ENCODE results near the gene GTF2IRD2. TPM values are rescaled to one million over a fixed set of nuclear protein-coding genes. Genes with fewer than 3 reads are reported as not detected.
"Not testable (repeated sequence)": the region's sequence is repeated elsewhere in the genome, so short reads cannot be mapped to it uniquely, and the experiment has no call there.

GTF2IRD2 gene
- total RNA-seq: 10 to 100 TPM; 26.9 to 37.2 TPM

- not testable (repeated sequence) for H3K4me1 ChIP-seq (ENCODE audit: control insufficient read depth in 1 of 2, low read depth in 2 of 2); H3K27me3 ChIP-seq (replicated peaks; ENCODE audit: insufficient read depth); H3K9me3 ChIP-seq; H3K36me3 ChIP-seq
- peak; percentile 11 for DNase-seq (ENCODE audit: low spot score)
- H3K27ac ChIP-seq: peak within 1 kb of the TSS; percentile 73 to 82
- peak within 1 kb of the TSS; percentile 59 for H3K4me3 ChIP-seq
- peak; percentile 70 for ATAC-seq (ENCODE audit: insufficient number of reproducible peaks, low FRiP score, low read depth)
Observed at GRCh38 chr7:74850833-74851721, at the start of gene GTF2IRD2. Gene GTF2IRD2 (minus strand): TSS chr7:74851605. CDS start chr7:74836378, 15,227 bp downstream.

GRCh38 chr7:74890158-74891123 is 39.0 kb upstream of the GTF2IRD2 start:
- H3K4me3 ChIP-seq: peak overlapping the region; percentile 70
- H3K4me1 ChIP-seq (ENCODE audit: control insufficient read depth in 1 of 2, low read depth in 2 of 2); H3K9me3 ChIP-seq: not testable (repeated sequence)

DNA sequence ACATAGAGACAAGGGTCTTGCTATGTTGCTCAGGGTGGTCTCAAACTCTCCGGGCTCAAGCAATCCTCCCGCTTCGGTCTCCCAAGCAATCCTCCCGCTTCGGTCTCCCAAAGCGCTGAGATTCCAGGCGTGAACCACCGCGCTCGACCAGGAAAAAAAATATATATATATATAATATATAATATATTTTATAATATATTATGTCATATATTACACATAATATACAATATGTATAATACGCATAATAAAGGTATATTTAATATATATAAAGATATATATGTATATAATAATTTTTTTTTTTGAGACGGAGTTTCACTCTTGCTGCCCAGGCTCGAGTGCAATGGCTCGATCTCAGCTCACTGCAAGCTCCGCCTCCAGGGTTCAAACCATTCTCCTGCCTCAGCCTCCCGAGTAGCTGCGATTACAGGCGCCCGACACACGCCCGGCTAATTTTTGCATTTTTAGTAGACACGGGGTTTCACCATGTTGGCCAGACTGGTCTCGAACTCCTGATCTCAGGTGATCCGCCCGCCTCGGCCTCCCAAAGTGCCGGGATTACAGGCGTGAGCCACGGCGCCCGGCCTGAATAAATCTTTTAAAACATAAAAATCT is 38.2 kb upstream of the GTF2IRD2 start:
- not testable (repeated sequence) for H3K9me3 ChIP-seq; ATAC-seq (ENCODE audit: insufficient number of reproducible peaks, low FRiP score, low read depth); H3K4me3 ChIP-seq

More at GRCh38 chr7:74890158-74891123, 39.0 kb upstream of the GTF2IRD2 start:
- H3K27ac ChIP-seq: peak overlapping the region; percentile 53 to 84
- not testable (repeated sequence) for ATAC-seq (ENCODE audit: insufficient number of reproducible peaks, low FRiP score, low read depth); H3K36me3 ChIP-seq; H3K27me3 ChIP-seq (replicated peaks; ENCODE audit: insufficient read depth)
- peak; percentile 40 for DNase-seq (ENCODE audit: low spot score)

DNA sequence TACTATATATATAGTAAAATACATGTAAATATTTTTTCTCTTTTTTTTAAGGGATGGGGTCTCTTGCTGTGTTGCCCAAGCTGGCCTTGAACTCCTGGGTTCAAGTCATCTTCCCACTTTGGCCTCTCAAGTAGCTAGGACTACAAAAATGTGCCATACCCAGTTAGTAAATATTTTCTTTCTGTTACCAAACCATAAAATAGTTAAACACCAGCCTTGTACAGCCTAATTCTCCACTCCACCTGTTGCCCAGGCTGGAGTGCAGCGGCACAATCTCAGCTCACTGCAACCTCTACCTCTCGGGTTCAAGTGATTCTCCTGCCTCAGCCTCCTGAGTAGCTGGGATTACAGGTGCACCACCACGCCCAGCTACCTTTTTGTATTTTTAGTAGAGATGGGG is 33.9 kb upstream of the GTF2IRD2 start:
- not testable (repeated sequence) for H3K27ac ChIP-seq; DNase-seq (ENCODE audit: low spot score); H3K36me3 ChIP-seq; H3K9me3 ChIP-seq; H3K27me3 ChIP-seq (replicated peaks; ENCODE audit: insufficient read depth); H3K4me3 ChIP-seq; H3K4me1 ChIP-seq (ENCODE audit: control insufficient read depth in 1 of 2, low read depth in 2 of 2); ATAC-seq (ENCODE audit: insufficient number of reproducible peaks, low FRiP score, low read depth)

More for the DNA sequence above, 38.2 kb upstream of the GTF2IRD2 start:
- not testable (repeated sequence) for H3K27ac ChIP-seq; H3K27me3 ChIP-seq (replicated peaks; ENCODE audit: insufficient read depth); DNase-seq (ENCODE audit: low spot score); H3K4me1 ChIP-seq (ENCODE audit: control insufficient read depth in 1 of 2, low read depth in 2 of 2); H3K36me3 ChIP-seq

DNA sequence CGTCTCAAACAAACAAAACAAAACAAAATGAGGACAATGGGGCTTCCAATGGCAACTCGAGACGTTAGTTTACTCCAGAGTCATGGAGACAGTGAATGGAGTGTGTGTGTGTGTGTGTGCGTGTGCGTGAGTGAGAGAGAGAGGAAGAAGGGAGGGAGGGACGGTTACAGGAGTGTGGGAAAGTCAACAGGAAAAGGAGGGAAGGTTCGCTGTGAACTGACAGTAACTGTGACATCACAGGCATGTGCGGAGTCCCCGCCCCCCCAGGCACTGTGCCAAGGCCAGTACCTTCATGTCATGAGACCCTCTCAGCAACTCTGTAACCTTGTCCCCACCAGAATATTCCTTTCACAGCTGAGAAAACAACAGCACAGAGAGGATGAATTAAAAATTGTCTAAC is 30.7 kb upstream of the GTF2IRD2 start:
- not testable (repeated sequence) for H3K9me3 ChIP-seq; H3K27ac ChIP-seq; H3K36me3 ChIP-seq; H3K27me3 ChIP-seq (replicated peaks; ENCODE audit: insufficient read depth); H3K4me1 ChIP-seq (ENCODE audit: control insufficient read depth in 1 of 2, low read depth in 2 of 2); ATAC-seq (ENCODE audit: insufficient number of reproducible peaks, low FRiP score, low read depth); DNase-seq (ENCODE audit: low spot score); H3K4me3 ChIP-seq

DNA sequence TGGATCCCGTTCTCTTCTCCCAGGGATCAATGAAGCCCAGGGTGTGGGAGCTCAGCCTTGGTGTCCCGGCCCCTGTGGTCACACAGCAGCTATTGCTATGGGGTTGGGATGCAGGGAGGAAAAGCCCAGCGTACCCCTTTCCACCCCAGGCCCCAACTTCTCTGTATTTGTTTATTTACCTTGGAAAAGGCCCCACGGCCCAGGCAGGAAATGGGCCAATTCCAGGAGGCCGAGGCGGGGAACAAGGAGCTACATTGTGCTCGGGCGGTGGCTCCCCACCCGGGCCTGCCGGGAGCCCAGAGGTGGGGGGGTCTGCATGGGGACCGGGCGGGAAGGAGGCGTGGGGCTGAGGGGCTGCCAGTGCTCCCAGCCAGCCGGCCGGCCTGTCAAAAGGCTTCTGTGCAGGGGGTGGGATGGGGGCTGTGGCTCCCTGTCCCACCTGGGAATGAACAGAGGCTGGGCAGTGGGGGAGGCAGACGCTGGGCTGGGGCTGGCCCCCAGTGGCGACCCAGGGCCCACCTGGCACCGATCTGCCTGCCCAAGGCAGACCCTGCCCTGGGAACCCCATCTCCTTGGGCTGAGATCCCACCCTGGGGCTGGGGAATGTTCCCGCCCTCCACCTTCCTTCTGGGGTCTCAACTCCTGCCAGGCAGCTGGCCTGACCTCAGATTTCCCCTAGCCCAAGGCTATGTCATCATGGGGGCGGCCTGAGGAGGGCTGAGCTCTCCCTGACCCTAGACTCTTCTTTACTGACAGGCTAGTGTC is 23.5 kb upstream of the GTF2IRD2 start:
- H3K27me3 ChIP-seq (replicated peaks; ENCODE audit: insufficient read depth); H3K9me3 ChIP-seq; DNase-seq (ENCODE audit: low spot score); H3K36me3 ChIP-seq; H3K4me3 ChIP-seq; ATAC-seq (ENCODE audit: insufficient number of reproducible peaks, low FRiP score, low read depth); H3K4me1 ChIP-seq (ENCODE audit: control insufficient read depth in 1 of 2, low read depth in 2 of 2): not testable (repeated sequence)
- H3K27ac ChIP-seq: peak overlapping the region in 1 of 2 donors; percentile 34

DNA sequence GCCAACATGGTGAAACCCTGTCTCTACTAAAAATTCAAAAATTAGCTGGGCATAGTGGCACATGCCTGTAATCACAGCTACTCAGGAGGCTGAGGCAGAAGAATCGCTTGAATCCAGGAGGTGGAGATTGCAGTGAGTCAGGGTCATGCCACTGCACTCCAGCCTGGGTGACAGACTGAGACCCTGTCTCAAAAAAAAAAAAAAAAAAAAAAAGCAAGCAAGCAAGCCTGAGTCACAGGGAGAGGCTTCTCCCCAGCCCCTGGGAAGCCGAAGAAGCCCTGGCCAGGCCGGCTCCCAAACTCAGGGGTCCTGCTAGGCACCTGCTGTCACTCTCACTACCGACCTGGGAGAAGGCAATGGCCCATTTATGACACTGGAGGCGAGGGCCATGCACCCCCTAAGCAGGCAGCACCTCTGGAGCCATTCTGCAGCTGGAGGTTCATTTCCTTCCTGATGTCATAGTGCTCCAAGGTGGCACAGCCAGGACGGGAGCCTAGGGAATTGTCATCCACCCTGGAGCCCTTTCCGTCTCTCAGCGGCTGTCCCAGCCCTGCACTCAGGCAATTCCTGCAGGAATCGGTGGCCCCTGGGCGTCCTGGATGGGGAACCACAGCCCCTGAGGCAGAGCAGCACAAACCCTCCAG is 22.8 kb upstream of the GTF2IRD2 start:
- not testable (repeated sequence) for ATAC-seq (ENCODE audit: insufficient number of reproducible peaks, low FRiP score, low read depth); H3K27me3 ChIP-seq (replicated peaks; ENCODE audit: insufficient read depth); DNase-seq (ENCODE audit: low spot score); H3K4me3 ChIP-seq; H3K36me3 ChIP-seq; H3K9me3 ChIP-seq; H3K4me1 ChIP-seq (ENCODE audit: control insufficient read depth in 1 of 2, low read depth in 2 of 2)
- peak overlapping the region in 1 of 2 donors; percentile 34 for H3K27ac ChIP-seq

DNA sequence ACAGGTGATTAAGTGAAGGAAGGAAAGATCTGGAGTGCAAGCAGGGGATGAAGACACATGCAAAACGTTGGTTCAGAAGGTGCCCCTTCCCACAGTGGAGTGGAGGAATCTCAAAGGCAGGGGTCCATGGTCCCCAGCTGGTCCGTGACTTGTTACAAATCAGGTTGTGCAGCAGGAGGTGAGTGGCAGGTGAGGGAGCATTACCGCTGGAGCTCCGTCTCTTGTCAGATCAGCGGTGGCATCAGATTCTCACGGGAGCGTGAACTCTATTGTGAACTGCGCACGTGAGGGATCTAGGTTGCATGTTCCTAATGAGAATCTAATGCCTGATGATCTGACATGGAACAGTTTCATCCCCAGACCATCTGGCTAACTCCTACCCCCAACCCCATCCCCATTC is 21.1 kb upstream of the GTF2IRD2 start:
- H3K36me3 ChIP-seq; H3K9me3 ChIP-seq; DNase-seq (ENCODE audit: low spot score); H3K27me3 ChIP-seq (replicated peaks; ENCODE audit: insufficient read depth); ATAC-seq (ENCODE audit: insufficient number of reproducible peaks, low FRiP score, low read depth); H3K27ac ChIP-seq; H3K4me1 ChIP-seq (ENCODE audit: control insufficient read depth in 1 of 2, low read depth in 2 of 2); H3K4me3 ChIP-seq: not testable (repeated sequence)

- ATAC-seq (ENCODE audit: insufficient number of reproducible peaks, low FRiP score, low read depth); H3K27ac ChIP-seq; DNase-seq (ENCODE audit: low spot score); H3K36me3 ChIP-seq; H3K27me3 ChIP-seq (replicated peaks; ENCODE audit: insufficient read depth); H3K4me1 ChIP-seq (ENCODE audit: control insufficient read depth in 1 of 2, low read depth in 2 of 2); H3K9me3 ChIP-seq; H3K4me3 ChIP-seq: not testable (repeated sequence)
Observed at GRCh38 chr7:74865777-74866176, 14.4 kb upstream of the GTF2IRD2 start.

GRCh38 chr7:74849853-74850252 is 1.6 kb downstream of the GTF2IRD2 start:
- H3K9me3 ChIP-seq; ATAC-seq (ENCODE audit: insufficient number of reproducible peaks, low FRiP score, low read depth); H3K36me3 ChIP-seq; H3K27ac ChIP-seq; H3K4me1 ChIP-seq (ENCODE audit: control insufficient read depth in 1 of 2, low read depth in 2 of 2); H3K4me3 ChIP-seq; H3K27me3 ChIP-seq (replicated peaks; ENCODE audit: insufficient read depth); DNase-seq (ENCODE audit: low spot score): not testable (repeated sequence)

DNA sequence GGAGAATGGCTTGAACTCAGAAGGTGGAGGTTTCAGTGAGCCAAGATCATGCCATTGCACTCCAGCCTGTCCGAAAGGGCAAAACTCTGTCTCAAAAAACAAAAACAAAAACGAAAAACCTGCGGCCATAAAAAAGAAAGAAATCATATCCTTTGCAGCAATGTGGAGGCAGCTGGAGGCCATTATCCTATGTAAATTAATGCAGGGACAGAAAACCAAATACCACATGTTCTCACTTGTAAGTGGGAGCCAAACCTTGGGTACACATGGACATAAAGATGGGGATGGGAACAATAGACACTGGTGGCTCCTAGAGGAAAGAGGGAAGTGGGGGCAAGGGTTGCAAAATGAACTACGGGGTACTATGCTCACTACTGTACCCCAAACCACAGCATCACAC is 21.0 kb downstream of the GTF2IRD2 start:
- not testable (repeated sequence) for DNase-seq (ENCODE audit: low spot score); H3K27me3 ChIP-seq (replicated peaks; ENCODE audit: insufficient read depth); H3K9me3 ChIP-seq; H3K36me3 ChIP-seq; H3K27ac ChIP-seq; H3K4me3 ChIP-seq; H3K4me1 ChIP-seq (ENCODE audit: control insufficient read depth in 1 of 2, low read depth in 2 of 2); ATAC-seq (ENCODE audit: insufficient number of reproducible peaks, low FRiP score, low read depth)
